Neural cell (in vitro differentiated cells): ENCODE results near the gene PLA2G15. TPM values are rescaled to one million over a fixed set of nuclear protein-coding genes. Genes with fewer than 3 reads are reported as not detected.

Source experiments
- H2AFZ ChIP-seq: fragments of 200-600, 300-800 bp; sonication (generic), shearing (Covaris generic); 2 replicates; pipeline ENCODE4 v1.6.0; 2014; ENCODE audit warnings: low read depth, mild to moderate bottlenecking, antibody characterized with exemption, low read length, moderate library complexity
- H3F3A ChIP-seq: fragments of 200-600 bp; shearing (Covaris generic); 2 replicates; pipeline ENCODE4 v1.6.1; 2016; ENCODE audit warnings: mild to moderate bottlenecking, moderate library complexity, mixed read lengths, antibody characterized with exemption, low read length; ENCODE audit not compliant: insufficient read depth, poor library complexity, severe bottlenecking
- H3K27ac ChIP-seq: fragments of 200-600, 300-800 bp; sonication (generic), shearing (Covaris generic); 2 replicates; pipeline ENCODE4 v1.5.1; 2014; ENCODE audit warnings: mild to moderate bottlenecking, low read length, moderate library complexity
- H3K27me3 ChIP-seq: fragments of 300-800, 200-600 bp; sonication (generic), shearing (Covaris generic); 2 replicates; pipeline ENCODE4 v1.6.0; 2014; ENCODE audit warnings: mild to moderate bottlenecking, low read depth, low read length, moderate library complexity; ENCODE audit not compliant: insufficient read depth
- H3K36me3 ChIP-seq: fragments of 300-800, 200-600 bp; sonication (generic), shearing (Covaris generic); 2 replicates; pipeline ENCODE4 v1.5.1; 2014; ENCODE audit warnings: mild to moderate bottlenecking, antibody characterized with exemption, low read length, moderate library complexity; ENCODE audit not compliant: insufficient read depth
- H3K4me2 ChIP-seq: fragments of 300-800, 200-600 bp; sonication (generic), shearing (Covaris generic); 2 replicates; pipeline ENCODE4 v1.6.0; 2014; ENCODE audit warnings: mild to moderate bottlenecking, low read length
- H3K4me3 ChIP-seq: fragments of 300-800, 200-600 bp; sonication (generic), shearing (Covaris generic); 2 replicates; pipeline ENCODE4 v1.5.1; 2014; ENCODE audit warnings: mild to moderate bottlenecking, low read length, moderate library complexity
- H3K79me2 ChIP-seq: fragments of 200-600 bp; shearing (Covaris generic); replicated peaks from 2 replicates; pipeline ENCODE4 v1.6.0; 2014; ENCODE audit warnings: mild to moderate bottlenecking, low read length, moderate library complexity; ENCODE audit not compliant: insufficient read depth
- H3K9ac ChIP-seq: fragments of 300-800, 200-600 bp; sonication (generic), shearing (Covaris generic); 2 replicates; pipeline ENCODE4 v1.6.1; 2016; ENCODE audit warnings: mild to moderate bottlenecking, low read length, mixed read lengths
- H3K9me2 ChIP-seq: fragments of 200-600 bp; shearing (Covaris generic); 2 replicates; pipeline ENCODE4 v1.6.1; 2016; ENCODE audit warnings: mild to moderate bottlenecking, low read length, mixed read lengths; ENCODE audit not compliant: insufficient read depth
- H3K9me3 ChIP-seq: fragments of 200-600, 300-800 bp; sonication (generic), shearing (Covaris generic); 2 replicates; pipeline ENCODE4 v1.6.1; 2016; ENCODE audit warnings: mild to moderate bottlenecking, mixed run types, low read length, moderate library complexity, mixed read lengths
- H4K20me1 ChIP-seq: fragments of 200-600 bp; shearing (Covaris generic); 2 replicates; pipeline ENCODE4 v1.6.1; 2016; ENCODE audit warnings: mild to moderate bottlenecking, mixed run types; ENCODE audit not compliant: insufficient read depth
- CTCF ChIP-seq: fragments of 450-650 bp; IDR thresholded peaks from 2 replicates; pipeline ENCODE4 v1.5.1; 2014; ENCODE audit warnings: antibody characterized with exemption, mild to moderate bottlenecking, moderate library complexity; ENCODE audit not compliant: poor library complexity, severe bottlenecking
- EP300 ChIP-seq: fragments of 450-650 bp; conservative IDR thresholded peaks from 2 replicates; pipeline ENCODE4 v1.6.1; 2014; ENCODE audit warnings: antibody characterized with exemption, mild to moderate bottlenecking, moderate library complexity; ENCODE audit not compliant: poor library complexity, severe bottlenecking
- EZH2 ChIP-seq: fragments of 200-600, 300-800 bp; shearing (Covaris generic), sonication (generic); IDR thresholded peaks from 2 replicates; pipeline ENCODE4 v1.6.1; 2014; ENCODE audit warnings: antibody characterized with exemption, low read length, borderline replicate concordance, mild to moderate bottlenecking; ENCODE audit not compliant: insufficient read depth, poor library complexity, severe bottlenecking
- MXI1 ChIP-seq: fragments of 450-650 bp; conservative IDR thresholded peaks from 2 replicates; pipeline ENCODE4 v1.6.1; 2014; ENCODE audit warnings: antibody characterized with exemption, mild to moderate bottlenecking; ENCODE audit not compliant: poor library complexity, severe bottlenecking
- POLR2AphosphoS5 ChIP-seq: IDR thresholded peaks from 2 replicates; pipeline ENCODE4 v1.6.1; 2012
- RAD21 ChIP-seq: fragments of 450-650 bp; conservative IDR thresholded peaks from 2 replicates; pipeline ENCODE4 v1.6.1; 2014; ENCODE audit warnings: antibody characterized with exemption, mild to moderate bottlenecking, moderate library complexity
- REST ChIP-seq: IDR thresholded peaks from 2 replicates; pipeline ENCODE4 v1.6.1; 2012; ENCODE audit warnings: borderline replicate concordance
- SMC3 ChIP-seq: fragments of 450-650 bp; conservative IDR thresholded peaks from 2 replicates; pipeline ENCODE4 v1.6.1; 2014; ENCODE audit warnings: antibody characterized with exemption, mild to moderate bottlenecking, moderate library complexity; ENCODE audit not compliant: poor library complexity
- TAF1 ChIP-seq: IDR thresholded peaks from 2 replicates; pipeline ENCODE4 v1.6.1; 2012; ENCODE audit warnings: low read depth
- polyA plus RNA-seq: library from polyadenylated mRNA; depleted of rRNA; stranded (reverse); fragments of >200 nt; gene quantifications from 2 replicates; pipeline ENCODE4 v1.2.3, GENCODE V29; 2014

Gene PLA2G15
- polyA plus RNA-seq, 1 donor from 2014 or later = 19.6 TPM

- no peaks in the 10 kb centered on the region for H3K9me2 ChIP-seq
- H3K4me2 ChIP-seq = no peak overlapping the region
- H3K27me3 ChIP-seq = no peaks in the 10 kb centered on the region
- H3K79me2 ChIP-seq = no peaks in the 10 kb centered on the region
- H3K36me3 ChIP-seq = no peaks in the 10 kb centered on the region
- H3F3A ChIP-seq = no peaks in the 10 kb centered on the region
- no peak overlapping the region for H3K9ac ChIP-seq
- H3K27ac ChIP-seq = no peak overlapping the region
- H3K9me3 ChIP-seq = no peaks in the 10 kb centered on the region
- no peaks in the 10 kb centered on the region for H4K20me1 ChIP-seq
- TF ChIP-seq TAF1 (no peak), POLR2AphosphoS5 (no peak), MXI1 (no peak), EP300 (no peak), RAD21 (no peak), EZH2 (no peak), REST (no peak), CTCF (no peak)
- H2AFZ ChIP-seq = no peak overlapping the region
- H3K4me3 ChIP-seq = no peak overlapping the region
Observed at GRCh38 chr16:68250951-68251350, 5.8 kb downstream of the PLA2G15 start.

- Histone ChIP-seq H3K27me3 (no peaks in the 10 kb centered on the region), H3F3A (no peaks in the 10 kb centered on the region), H3K9ac (no peak overlapping the region), H3K79me2 (no peaks in the 10 kb centered on the region), H3K4me2 (no peak overlapping the region), H3K9me2 (no peaks in the 10 kb centered on the region), H3K36me3 (no peaks in the 10 kb centered on the region), H3K9me3 (no peaks in the 10 kb centered on the region), H2AFZ (no peak overlapping the region), H4K20me1 (no peaks in the 10 kb centered on the region), H3K4me3 (no peak overlapping the region), H3K27ac (no peak overlapping the region)
- TF ChIP-seq POLR2AphosphoS5 (no peak), CTCF (no peak), REST (no peak), SMC3 (no peak), EP300 (no peak), EZH2 (no peak), RAD21 (no peak), MXI1 (no peak), TAF1 (no peak)
Observed at GRCh38 chr16:68251832-68252231, 6.7 kb downstream of the PLA2G15 start.
